GM21447 (cell line): ENCODE data around the gene AP2B1.

Experiments
- ATAC-seq: cut with Tn5 transposase; IDR thresholded peaks from one replicate; pipeline ENCODE4 v1.9.1; 2021; ENCODE audit not compliant: unreplicated experiment

The AP2B1 gene

DNA sequence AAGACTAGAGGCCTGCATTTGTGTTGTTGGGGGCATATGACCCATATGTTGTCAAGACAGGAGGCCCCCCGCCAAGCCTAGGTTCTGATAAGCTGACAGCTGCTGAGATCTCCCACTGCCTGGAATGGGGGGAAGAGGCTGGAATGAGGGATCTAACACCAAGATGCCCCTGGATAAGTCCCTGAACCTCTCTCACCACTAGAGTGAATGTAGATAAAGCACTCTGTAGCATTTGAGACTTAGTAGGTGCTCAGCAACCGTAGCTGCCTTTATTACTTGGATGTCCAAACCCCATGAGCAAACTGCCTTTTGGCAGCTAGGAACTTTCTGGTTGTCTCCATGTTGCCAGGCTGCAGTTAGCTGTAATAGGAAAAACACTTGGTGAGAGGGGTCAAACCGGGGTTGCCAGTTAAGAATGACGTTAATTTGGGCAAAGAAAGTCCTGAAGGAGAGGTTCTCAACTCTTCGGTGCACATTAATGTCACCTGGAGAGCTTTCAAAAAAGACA lies 139.9 kb downstream of the AP2B1 start:
- ATAC-seq = no peak

GRCh38 chr17:35727635-35728034 lies 140.5 kb downstream of the AP2B1 start:
- no peak for ATAC-seq

DNA sequence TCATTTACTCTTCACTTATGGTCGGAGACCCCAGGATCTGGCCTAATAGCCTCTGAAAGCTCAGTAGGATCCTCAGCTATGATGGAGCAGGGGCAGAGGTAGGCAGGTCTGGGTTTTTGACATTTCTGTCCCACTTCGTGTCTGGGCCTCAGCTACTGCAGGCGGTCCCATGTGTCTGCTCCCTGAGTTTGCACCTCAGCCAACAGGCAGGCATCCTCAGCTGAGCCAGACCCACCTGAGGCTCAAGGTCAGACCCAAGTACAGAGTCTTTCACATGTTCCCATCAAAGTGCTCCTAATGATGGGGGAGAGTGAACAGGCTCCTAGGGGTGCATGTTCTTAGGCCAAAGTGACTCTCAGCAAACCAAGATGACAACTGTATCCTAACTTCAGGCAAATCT lies 141.4 kb downstream of the AP2B1 start:
- ATAC-seq = no peak

- no peak for ATAC-seq
Measured at GRCh38 chr17:35729405-35729833, 142.3 kb downstream of the AP2B1 start.

DNA sequence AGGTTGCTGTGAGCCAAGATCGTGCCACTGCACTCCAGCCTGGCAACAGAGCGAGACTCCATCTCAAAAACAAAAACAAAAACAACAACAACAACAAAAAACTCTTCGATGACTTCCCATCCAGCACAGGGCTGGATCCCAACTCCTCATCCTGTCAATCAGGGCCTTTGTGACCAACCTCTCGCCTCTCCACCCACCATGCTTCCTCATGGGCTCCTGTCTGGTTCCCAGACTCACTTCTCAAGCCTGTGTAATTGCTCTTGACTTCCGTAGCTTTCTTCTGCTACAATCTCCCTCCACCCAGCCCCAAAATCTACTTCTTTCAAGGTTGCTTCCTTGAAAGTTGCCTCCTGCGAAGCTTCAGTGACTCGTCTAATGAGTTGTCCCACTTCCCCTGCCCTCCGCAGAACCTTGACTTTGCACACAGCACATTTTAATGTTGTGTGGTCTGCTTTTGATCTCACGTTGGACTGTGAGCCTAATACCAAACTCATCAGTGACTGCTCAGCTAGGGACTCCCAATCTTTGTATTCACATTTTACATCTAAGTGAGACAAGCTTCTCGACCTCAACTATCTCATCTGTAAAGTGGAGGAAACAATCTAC lies 143.4 kb downstream of the AP2B1 start:
- no peak for ATAC-seq

GRCh38 chr17:35731239-35731916 lies 144.3 kb downstream of the AP2B1 start, which contains the start of gene RASL10B:
RASL10B (plus strand) TSS chr17:35731639; CDS start chr17:35735185, 3,546 bp downstream.
- ATAC-seq = no peak

DNA sequence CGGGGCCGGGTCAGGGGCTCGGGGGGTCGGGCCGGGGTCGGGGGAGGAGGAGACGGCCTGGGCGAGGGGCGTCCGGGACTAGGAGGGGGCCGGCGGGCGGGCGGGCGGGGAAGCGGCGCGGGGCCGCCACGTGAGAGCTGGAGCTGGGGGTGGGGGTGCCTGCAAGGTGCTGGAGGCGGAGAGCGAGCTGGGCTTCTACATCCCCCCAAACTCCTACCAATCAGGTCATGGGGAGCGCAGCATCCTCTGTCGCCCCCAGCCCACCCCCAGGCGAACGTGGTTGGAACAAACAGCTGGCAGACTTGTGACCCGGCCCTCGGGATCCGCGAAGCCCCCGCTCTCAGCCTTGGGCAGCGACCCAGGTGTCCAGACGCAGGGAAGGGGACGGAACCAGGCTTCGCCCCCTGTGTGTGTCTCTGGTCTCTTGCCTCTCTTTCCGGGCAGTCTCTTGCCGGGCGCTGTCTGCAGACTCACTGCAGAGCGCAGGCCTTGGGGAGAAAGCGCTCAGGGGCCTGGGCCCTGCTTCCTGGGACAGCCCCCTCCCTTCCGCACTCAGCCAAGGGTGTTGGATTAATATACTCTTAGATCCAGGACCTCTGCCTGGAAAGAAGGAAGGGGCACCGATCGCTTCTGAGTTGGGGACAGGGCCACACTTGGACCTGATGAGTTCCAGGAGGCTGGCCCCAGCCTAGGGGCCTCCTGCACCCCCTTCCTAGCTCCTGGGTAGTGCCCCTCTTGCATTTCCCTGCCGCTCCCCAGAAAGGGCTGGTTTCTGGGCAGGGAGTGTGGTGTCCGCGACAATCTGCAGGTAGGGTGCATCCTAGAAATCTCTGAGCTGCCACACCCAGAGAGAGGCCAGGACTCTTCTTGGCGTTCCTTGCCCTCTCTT lies 145.0 kb downstream of the AP2B1 start:
- ATAC-seq = no peak

DNA sequence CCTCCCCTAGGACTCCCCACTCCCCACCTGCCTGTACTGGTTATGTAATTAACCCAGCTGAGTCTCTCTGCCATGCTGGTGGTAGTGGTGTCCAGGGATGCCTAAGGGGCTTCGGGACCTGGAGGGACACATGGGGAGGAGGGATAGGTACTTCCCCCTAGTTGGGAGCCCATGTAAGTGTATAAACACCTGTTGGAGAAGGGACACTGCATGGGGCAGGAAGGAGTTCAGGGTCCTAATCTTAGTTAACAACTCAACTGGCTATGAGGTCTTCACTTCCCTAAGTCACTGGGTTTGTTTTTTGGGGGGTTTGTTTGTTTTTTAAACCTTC lies 145.6 kb downstream of the AP2B1 start:
- ATAC-seq = no peak

DNA sequence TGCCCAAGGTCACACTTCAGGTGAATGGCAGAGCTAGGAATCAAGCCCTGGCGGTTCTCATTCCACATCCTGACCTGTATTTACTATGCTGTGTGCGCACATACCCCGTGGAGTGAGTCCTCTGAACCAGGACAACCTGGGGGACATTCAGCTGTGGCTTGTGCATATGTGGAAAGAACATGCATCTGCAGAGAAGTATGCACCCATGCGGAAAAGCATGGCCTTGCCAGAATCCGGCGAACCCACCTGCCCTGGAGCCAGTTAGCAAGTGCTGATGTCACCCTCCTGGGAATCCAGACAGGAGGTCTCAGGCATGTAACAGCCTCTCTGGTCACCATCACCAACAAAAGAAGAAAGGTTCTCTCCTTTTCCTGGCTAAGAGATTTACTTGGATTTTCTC lies 146.2 kb downstream of the AP2B1 start:
- no peak for ATAC-seq

- no peak for ATAC-seq
Measured at GRCh38 chr17:35734396-35734795, 147.3 kb downstream of the AP2B1 start.

GRCh38 chr17:35735036-35735805 lies 148.1 kb downstream of the AP2B1 start:
- no peak for ATAC-seq

- ATAC-seq = no peak
Measured at GRCh38 chr17:35736236-35736635, 149.1 kb downstream of the AP2B1 start.

DNA sequence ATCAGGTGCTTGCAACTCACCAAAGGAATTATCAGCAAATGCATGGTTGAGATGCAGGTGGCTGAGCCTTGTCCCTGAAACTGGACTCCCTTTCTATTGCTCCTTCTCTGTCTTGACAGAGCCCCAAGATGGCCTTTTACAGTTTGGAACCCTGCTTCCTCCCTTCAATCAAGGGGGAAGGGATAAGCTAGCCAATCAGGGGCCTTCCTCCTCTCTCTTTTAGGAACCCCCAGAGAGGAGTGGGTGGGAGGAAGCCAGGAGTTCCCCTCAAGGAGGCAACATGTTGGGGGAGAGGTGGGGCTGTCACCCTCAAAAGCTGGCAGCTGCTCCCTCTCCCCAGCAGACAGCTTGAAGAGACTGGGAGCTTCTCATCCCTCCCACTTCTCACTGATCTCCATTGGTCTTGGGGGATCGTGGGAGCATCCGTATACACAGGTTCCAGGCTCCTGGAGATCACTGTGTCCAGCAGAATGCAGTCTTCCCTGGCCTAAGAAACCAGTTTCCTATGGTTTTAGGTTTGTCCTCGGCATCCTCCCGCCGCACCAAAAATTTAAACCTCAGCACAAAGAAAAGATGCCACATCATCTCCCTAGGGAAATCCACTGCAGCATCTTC lies 151.5 kb downstream of the AP2B1 start:
- no peak for ATAC-seq

GRCh38 chr17:35740216-35740615 lies 153.1 kb downstream of the AP2B1 start:
- ATAC-seq = no peak

- no peak for ATAC-seq
Measured at GRCh38 chr17:35740997-35741931, 154.1 kb downstream of the AP2B1 start.

DNA sequence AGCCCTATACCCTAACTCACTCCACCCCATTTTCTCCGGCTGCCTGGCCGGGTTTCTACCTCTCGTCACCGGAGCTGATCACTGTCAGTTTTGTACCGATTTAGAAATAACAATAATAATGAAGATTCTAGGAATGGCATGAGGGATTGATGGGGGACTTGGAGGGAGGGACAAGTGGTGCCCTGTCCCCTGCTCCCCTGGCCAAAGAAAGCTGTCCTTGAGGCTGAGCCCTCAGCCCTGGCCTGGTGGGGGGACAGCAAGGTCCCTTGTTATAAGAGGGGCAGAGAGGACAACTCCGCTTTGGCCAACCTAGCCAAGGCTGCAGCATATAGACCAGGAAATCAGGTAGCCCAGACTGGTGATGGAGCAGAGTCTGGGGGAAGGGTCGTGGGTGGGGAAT lies 155.4 kb downstream of the AP2B1 start:
- no peak for ATAC-seq

GRCh38 chr17:35742896-35743477 lies 155.9 kb downstream of the AP2B1 start:
- no peak for ATAC-seq

DNA sequence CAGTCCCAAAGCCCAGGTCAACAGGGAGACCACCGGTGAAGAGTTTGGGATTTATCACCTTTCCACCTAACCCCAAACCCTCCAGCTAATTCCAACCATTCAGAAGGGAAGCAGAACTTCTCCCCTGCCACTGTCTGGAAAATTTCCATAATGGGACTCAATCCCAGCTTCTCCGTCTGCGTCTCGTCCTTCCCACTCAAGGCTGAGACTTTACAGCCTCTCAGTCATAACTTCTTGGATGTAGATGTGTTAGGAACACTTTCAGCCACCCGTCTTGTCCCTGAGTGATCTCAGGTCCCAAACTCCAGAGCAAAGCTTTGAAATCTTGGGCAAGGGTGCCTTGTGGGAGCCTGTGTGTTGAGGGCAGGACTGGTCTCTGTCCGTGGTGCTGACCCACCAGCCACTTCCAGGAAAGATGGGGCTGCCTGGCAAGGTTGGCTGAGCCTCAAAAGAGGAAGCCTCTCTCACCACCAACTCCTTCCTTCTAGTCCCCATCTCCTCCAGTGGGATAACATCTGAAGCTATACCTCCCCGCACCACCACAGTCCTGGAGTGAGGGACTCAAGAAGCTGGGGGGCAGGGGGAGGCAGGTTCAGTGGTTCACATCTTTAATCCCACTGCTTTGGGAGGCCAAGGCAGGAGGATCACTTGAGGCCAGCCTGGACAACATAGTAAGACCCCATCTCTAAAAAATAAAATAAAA lies 156.7 kb downstream of the AP2B1 start:
- ATAC-seq = no peak
